Liver (tissue), 9 donors: Measurements from ENCODE around the gene MARCKS. TPM values are rescaled to one million over a fixed set of nuclear protein-coding genes. Genes with fewer than 3 reads are reported as not detected.

Experiments used
- DNase-seq: peaks from one replicate; pipeline ENCODE4 v3.0.0-alpha.2; 2017; ENCODE audit warnings: low spot score
- H3K27ac ChIP-seq, 2 donors: one replicate each; pipeline ENCODE4 v1.7.0; 2013; ENCODE audit warnings: inconsistent platforms in 2 of 2, low read length in 2 of 2, control low read depth in 1 of 2, low read depth in 1 of 2, mild to moderate bottlenecking in 1 of 2
- H3K27me3 ChIP-seq, 4 donors: one replicate each; pipeline versions ENCODE4 v1.6.1 to v1.7.0; 2013; ENCODE audit warnings: low read length in 3 of 4, inconsistent platforms in 1 of 4, mild to moderate bottlenecking in 1 of 4, moderate library complexity in 1 of 4; ENCODE audit not compliant: control insufficient read depth in 4 of 4, insufficient read depth in 4 of 4
- H3K36me3 ChIP-seq, 4 donors: one replicate each; pipeline versions ENCODE4 v1.6.1 to v1.7.0; 2013; ENCODE audit warnings: low read length in 3 of 4, mild to moderate bottlenecking in 3 of 4, low read depth in 1 of 4, moderate library complexity in 1 of 4; ENCODE audit not compliant: control insufficient read depth in 4 of 4, insufficient read depth in 3 of 4
- H3K4me1 ChIP-seq, 4 donors: one replicate each; pipeline versions ENCODE4 v1.6.1 to v1.7.0; 2013; ENCODE audit warnings: low read length in 3 of 4, mild to moderate bottlenecking in 3 of 4, moderate library complexity in 1 of 4; ENCODE audit not compliant: control insufficient read depth in 4 of 4, insufficient read depth in 4 of 4
- H3K4me3 ChIP-seq, 3 donors: one replicate each; pipeline versions ENCODE4 v1.6.1 to v1.7.0; 2013; ENCODE audit warnings: low read length in 3 of 3, control low read depth in 1 of 3, low read depth in 1 of 3, mild to moderate bottlenecking in 1 of 3
- H3K9ac ChIP-seq, 2 donors: one replicate each; pipeline ENCODE4 v1.7.0; 2013; ENCODE audit warnings: low read length in 2 of 2, mild to moderate bottlenecking in 2 of 2, moderate library complexity in 2 of 2, control low read depth in 1 of 2, low read depth in 1 of 2
- H3K9me3 ChIP-seq, 4 donors: one replicate each; pipeline versions ENCODE4 v1.6.1 to v1.7.0; 2013; ENCODE audit warnings: low read length in 3 of 4; ENCODE audit not compliant: control insufficient read depth in 4 of 4
- FOXA1 ChIP-seq: IDR thresholded peaks from 2 replicates; pipeline ENCODE4 v1.6.1; 2016; ENCODE audit warnings: antibody characterized with exemption
- FOXA2 ChIP-seq: IDR thresholded peaks from 2 replicates; pipeline ENCODE4 v1.6.1; 2016; ENCODE audit warnings: antibody characterized with exemption
- GABPA ChIP-seq, 2 donors: IDR thresholded peaks in 1 of 2; conservative IDR thresholded peaks in 1 of 2; 2 replicates each; pipeline ENCODE4 v1.6.1; 2016; ENCODE audit warnings: antibody characterized with exemption in 2 of 2, mild to moderate bottlenecking in 1 of 2, moderate library complexity in 1 of 2
- HNF4A ChIP-seq, 2 donors: conservative IDR thresholded peaks; 2 replicates each; pipeline ENCODE4 v1.6.1; 2016; ENCODE audit warnings: antibody characterized with exemption in 2 of 2, mild to moderate bottlenecking in 2 of 2
- HNF4G ChIP-seq: IDR thresholded peaks from 2 replicates; pipeline ENCODE4 v1.6.1; 2016; ENCODE audit warnings: antibody characterized with exemption
- JUND ChIP-seq, 2 donors: IDR thresholded peaks; 2 replicates each; pipeline ENCODE4 v1.6.1; 2016; ENCODE audit warnings: antibody characterized with exemption in 2 of 2
- NR2F2 ChIP-seq: IDR thresholded peaks from 2 replicates; pipeline ENCODE4 v1.6.1; 2016; ENCODE audit warnings: antibody characterized with exemption
- RAD21 ChIP-seq, 2 donors: IDR thresholded peaks; 2 replicates each; pipeline ENCODE4 v1.6.1; 2016; ENCODE audit warnings: antibody characterized with exemption in 2 of 2, mild to moderate bottlenecking in 2 of 2
- RXRA ChIP-seq, 2 donors: IDR thresholded peaks; 2 replicates each; pipeline ENCODE4 v1.6.1; 2017 to 2018; ENCODE audit warnings: antibody characterized with exemption in 2 of 2, mild to moderate bottlenecking in 1 of 2
- SP1 ChIP-seq: IDR thresholded peaks from 2 replicates; pipeline ENCODE4 v1.6.1; 2018; ENCODE audit warnings: antibody characterized with exemption, mild to moderate bottlenecking
- TAF1 ChIP-seq: conservative IDR thresholded peaks from 2 replicates; pipeline ENCODE4 v1.6.1; 2016; ENCODE audit warnings: antibody characterized with exemption, mild to moderate bottlenecking
- YY1 ChIP-seq: IDR thresholded peaks from 2 replicates; pipeline ENCODE4 v1.6.1; 2016; ENCODE audit warnings: antibody characterized with exemption, mild to moderate bottlenecking
- WGBS: extraction: QIAGEN DNeasy Blood & Tissue Kit; methylation state at CpG from one replicate; pipeline ENCODE4 v1.1.7; 2013; 5-methylcytosine and 5-hydroxymethylcytosine counted together
- polyA plus RNA-seq, 2 donors: library from polyadenylated mRNA; stranded (reverse) in 1 of 2; unstranded in 1 of 2; fragments of 200-250 nt in 1 of 2; fragments of >200 nt in 1 of 2; fragmentation: Nextera tagmentation in 1 of 2; extraction: Ambion mirVana in 1 of 2; gene quantifications; one replicate each; pipeline versions ENCODE4 v1.2.1 to v1.2.3, GENCODE V29; 2013 to 2015
- total RNA-seq, 2 donors: library from RNA; depleted of rRNA; stranded (reverse); fragments of >200 nt; gene quantifications; one replicate each; pipeline ENCODE4 v1.2.3, GENCODE V29; 2014
- TF ChIP-seq, protein P1 (sequence below): IDR thresholded peaks from 2 replicates; pipeline ENCODE4 v1.6.1; 2016; ENCODE audit warnings: antibody characterized with exemption, mild to moderate bottlenecking
- TF ChIP-seq, protein P2 (sequence below): IDR thresholded peaks from 2 replicates; pipeline ENCODE4 v1.6.1; 2016; ENCODE audit warnings: antibody characterized with exemption
- TF ChIP-seq, protein P3 (sequence below): fragments of 150-350 bp; IDR thresholded peaks from 2 replicates; pipeline ENCODE4 v1.5.1; 2017; ENCODE audit warnings: improper control_type of control experiment, low read depth, low read length; ENCODE audit not compliant: missing input control
- TF ChIP-seq, protein P4 (sequence below): IDR thresholded peaks from 2 replicates; pipeline ENCODE4 v1.6.1; 2016; ENCODE audit warnings: antibody characterized with exemption
- TF ChIP-seq, protein P5 (sequence below): IDR thresholded peaks from 2 replicates; pipeline ENCODE4 v1.6.1; 2016; ENCODE audit warnings: antibody characterized with exemption
- donor health status: healthy.
- donor health status: healthy.
- donor health status: healthy.
- donor health status: healthy.
- donor health status: healthy.

MARCKS gene
- total and polyA plus RNA-seq, 4 donors, result 3.6 to 31.6 (median 5.9) TPM

DNA sequence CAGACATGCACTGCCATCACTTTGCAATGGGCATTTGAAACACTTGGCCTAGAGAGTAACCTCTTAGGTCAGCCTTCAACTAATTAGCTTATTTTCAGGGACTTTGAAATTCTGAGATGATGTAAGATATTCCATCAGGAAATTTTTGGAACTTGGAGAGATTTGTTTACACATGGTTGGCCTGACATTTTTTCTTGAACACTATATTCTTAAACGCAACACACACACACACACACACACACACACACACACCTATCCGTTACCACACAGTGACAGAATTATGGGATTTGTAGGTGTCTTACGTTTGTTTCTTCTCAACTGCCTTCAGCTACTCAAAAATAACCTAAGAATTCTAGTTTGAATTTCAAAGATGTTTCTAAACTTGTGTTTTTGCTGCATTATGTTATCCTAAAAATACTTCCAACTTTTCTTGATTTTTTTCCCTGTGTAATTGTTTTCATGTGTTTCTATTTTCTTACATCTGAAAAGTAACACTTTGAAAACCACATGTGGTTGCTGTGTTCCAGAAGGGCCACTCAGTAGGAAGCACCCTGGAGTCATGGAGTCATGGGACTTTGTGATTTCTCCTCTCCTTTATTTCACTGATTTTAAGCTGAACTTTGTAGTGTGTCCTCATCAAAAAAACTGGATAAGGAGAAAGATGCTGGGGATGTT lies 31.9 kb downstream of the MARCKS start:
- TF ChIP-seq RXRA (IDR thresholded peaks at IDR 0.05) (no peak), SP1 (no peak), FOXA1 (no peak), GABPA (IDR thresholded peaks at IDR 0.05 in 1 of 2, conservative IDR thresholded peaks at IDR 0.05 in 1 of 2) (no peak), FOXA2 (no peak), HNF4A (conservative IDR thresholded peaks at IDR 0.05) (no peak), HNF4G (no peak), RAD21 (IDR thresholded peaks at IDR 0.05) (no peak), TAF1 (no peak)
- TF ChIP-seq, protein P1, sequence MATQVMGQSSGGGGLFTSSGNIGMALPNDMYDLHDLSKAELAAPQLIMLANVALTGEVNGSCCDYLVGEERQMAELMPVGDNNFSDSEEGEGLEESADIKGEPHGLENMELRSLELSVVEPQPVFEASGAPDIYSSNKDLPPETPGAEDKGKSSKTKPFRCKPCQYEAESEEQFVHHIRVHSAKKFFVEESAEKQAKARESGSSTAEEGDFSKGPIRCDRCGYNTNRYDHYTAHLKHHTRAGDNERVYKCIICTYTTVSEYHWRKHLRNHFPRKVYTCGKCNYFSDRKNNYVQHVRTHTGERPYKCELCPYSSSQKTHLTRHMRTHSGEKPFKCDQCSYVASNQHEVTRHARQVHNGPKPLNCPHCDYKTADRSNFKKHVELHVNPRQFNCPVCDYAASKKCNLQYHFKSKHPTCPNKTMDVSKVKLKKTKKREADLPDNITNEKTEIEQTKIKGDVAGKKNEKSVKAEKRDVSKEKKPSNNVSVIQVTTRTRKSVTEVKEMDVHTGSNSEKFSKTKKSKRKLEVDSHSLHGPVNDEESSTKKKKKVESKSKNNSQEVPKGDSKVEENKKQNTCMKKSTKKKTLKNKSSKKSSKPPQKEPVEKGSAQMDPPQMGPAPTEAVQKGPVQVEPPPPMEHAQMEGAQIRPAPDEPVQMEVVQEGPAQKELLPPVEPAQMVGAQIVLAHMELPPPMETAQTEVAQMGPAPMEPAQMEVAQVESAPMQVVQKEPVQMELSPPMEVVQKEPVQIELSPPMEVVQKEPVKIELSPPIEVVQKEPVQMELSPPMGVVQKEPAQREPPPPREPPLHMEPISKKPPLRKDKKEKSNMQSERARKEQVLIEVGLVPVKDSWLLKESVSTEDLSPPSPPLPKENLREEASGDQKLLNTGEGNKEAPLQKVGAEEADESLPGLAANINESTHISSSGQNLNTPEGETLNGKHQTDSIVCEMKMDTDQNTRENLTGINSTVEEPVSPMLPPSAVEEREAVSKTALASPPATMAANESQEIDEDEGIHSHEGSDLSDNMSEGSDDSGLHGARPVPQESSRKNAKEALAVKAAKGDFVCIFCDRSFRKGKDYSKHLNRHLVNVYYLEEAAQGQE, result no peak
- TF ChIP-seq, protein P2, sequence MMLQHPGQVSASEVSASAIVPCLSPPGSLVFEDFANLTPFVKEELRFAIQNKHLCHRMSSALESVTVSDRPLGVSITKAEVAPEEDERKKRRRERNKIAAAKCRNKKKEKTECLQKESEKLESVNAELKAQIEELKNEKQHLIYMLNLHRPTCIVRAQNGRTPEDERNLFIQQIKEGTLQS, result no peak
- TF ChIP-seq, protein P3, sequence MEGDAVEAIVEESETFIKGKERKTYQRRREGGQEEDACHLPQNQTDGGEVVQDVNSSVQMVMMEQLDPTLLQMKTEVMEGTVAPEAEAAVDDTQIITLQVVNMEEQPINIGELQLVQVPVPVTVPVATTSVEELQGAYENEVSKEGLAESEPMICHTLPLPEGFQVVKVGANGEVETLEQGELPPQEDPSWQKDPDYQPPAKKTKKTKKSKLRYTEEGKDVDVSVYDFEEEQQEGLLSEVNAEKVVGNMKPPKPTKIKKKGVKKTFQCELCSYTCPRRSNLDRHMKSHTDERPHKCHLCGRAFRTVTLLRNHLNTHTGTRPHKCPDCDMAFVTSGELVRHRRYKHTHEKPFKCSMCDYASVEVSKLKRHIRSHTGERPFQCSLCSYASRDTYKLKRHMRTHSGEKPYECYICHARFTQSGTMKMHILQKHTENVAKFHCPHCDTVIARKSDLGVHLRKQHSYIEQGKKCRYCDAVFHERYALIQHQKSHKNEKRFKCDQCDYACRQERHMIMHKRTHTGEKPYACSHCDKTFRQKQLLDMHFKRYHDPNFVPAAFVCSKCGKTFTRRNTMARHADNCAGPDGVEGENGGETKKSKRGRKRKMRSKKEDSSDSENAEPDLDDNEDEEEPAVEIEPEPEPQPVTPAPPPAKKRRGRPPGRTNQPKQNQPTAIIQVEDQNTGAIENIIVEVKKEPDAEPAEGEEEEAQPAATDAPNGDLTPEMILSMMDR, result no peak
- TF ChIP-seq, protein P4, sequence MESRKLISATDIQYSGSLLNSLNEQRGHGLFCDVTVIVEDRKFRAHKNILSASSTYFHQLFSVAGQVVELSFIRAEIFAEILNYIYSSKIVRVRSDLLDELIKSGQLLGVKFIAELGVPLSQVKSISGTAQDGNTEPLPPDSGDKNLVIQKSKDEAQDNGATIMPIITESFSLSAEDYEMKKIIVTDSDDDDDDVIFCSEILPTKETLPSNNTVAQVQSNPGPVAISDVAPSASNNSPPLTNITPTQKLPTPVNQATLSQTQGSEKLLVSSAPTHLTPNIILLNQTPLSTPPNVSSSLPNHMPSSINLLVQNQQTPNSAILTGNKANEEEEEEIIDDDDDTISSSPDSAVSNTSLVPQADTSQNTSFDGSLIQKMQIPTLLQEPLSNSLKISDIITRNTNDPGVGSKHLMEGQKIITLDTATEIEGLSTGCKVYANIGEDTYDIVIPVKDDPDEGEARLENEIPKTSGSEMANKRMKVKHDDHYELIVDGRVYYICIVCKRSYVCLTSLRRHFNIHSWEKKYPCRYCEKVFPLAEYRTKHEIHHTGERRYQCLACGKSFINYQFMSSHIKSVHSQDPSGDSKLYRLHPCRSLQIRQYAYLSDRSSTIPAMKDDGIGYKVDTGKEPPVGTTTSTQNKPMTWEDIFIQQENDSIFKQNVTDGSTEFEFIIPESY, result no peak
- TF ChIP-seq, protein P5, sequence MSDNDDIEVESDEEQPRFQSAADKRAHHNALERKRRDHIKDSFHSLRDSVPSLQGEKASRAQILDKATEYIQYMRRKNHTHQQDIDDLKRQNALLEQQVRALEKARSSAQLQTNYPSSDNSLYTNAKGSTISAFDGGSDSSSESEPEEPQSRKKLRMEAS, result no peak
- Histone ChIP-seq H3K9ac (no peak overlapping the region), H3K4me3 (no peak overlapping the region), H3K27ac (no peak overlapping the region), H3K4me1 (no peaks in the 10 kb centered on the region), H3K9me3 (peaks cover 0 to 5% (median under 1%) of the 10 kb centered on the region in 4 donors), H3K27me3 (no peaks in the 10 kb centered on the region), H3K36me3 (no peaks in the 10 kb centered on the region)
- 88% methylated on average over 3 of the region's 3 CpGs for WGBS
- no peak for DNase-seq

DNA sequence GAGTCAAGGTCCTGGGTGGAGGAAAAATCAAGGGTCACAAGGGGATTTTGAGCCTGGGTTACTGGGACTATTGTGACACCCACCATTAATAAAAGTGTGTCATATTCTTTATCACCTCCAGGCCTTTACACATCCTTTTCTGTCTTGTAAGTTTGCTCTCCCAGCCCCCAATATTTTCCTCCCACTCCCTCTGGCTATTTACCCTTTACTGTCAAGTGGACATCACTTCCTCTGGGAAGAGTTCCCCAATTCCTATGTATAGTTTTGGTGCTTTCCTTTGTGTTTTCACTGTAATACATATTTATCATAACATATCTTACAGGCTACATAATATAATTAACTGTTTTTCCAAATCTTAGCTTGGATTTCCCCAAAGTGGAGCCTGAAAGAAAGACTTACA lies 36.3 kb downstream of the MARCKS start:
- Histone ChIP-seq H3K9me3 (peaks cover 0 to 5% (median under 1%) of the 10 kb centered on the region in 4 donors), H3K4me3 (no peak overlapping the region), H3K27me3 (no peaks in the 10 kb centered on the region), H3K4me1 (no peaks in the 10 kb centered on the region), H3K27ac (no peak overlapping the region), H3K36me3 (no peaks in the 10 kb centered on the region), H3K9ac (no peak overlapping the region)
- no peak for DNase-seq
- TF ChIP-seq YY1 (no peak), SP1 (no peak), RXRA (IDR thresholded peaks at IDR 0.05) (no peak), GABPA (IDR thresholded peaks at IDR 0.05 in 1 of 2, conservative IDR thresholded peaks at IDR 0.05 in 1 of 2) (no peak), NR2F2 (no peak), TAF1 (no peak), FOXA2 (no peak), JUND (IDR thresholded peaks at IDR 0.05) (no peak)
- TF ChIP-seq, protein P2, result no peak
- TF ChIP-seq, protein P4, result no peak
- TF ChIP-seq, protein P3, result no peak
